ENCODE results near the gene UCK2.

GRCh38 chr1:165862448-165862847 is 35.0 kb downstream of the UCK2 start:
- TF ChIP-seq PPARA (CRISPR knock-in tag; IDR thresholded peaks at IDR 0.05; ENCODE audit: borderline replicate concordance) (no peak), CREB5 (CRISPR knock-in tag; IDR thresholded peaks at IDR 0.05; ENCODE audit: low read depth) (no peak), TSHZ2 (CRISPR knock-in tag; IDR thresholded peaks at IDR 0.05) (no peak), OSR1 (CRISPR knock-in tag; IDR thresholded peaks at IDR 0.05) (no peak), ZC3H10 (CRISPR knock-in tag; IDR thresholded peaks at IDR 0.05) (no peak), ZFP3 (CRISPR knock-in tag; IDR thresholded peaks at IDR 0.05) (no peak), RARB (CRISPR knock-in tag; IDR thresholded peaks at IDR 0.05) (no peak), ARNTL (CRISPR knock-in tag; IDR thresholded peaks at IDR 0.05; ENCODE audit: borderline replicate concordance, low read depth) (no peak)
- TF ChIP-seq, protein P1, sequence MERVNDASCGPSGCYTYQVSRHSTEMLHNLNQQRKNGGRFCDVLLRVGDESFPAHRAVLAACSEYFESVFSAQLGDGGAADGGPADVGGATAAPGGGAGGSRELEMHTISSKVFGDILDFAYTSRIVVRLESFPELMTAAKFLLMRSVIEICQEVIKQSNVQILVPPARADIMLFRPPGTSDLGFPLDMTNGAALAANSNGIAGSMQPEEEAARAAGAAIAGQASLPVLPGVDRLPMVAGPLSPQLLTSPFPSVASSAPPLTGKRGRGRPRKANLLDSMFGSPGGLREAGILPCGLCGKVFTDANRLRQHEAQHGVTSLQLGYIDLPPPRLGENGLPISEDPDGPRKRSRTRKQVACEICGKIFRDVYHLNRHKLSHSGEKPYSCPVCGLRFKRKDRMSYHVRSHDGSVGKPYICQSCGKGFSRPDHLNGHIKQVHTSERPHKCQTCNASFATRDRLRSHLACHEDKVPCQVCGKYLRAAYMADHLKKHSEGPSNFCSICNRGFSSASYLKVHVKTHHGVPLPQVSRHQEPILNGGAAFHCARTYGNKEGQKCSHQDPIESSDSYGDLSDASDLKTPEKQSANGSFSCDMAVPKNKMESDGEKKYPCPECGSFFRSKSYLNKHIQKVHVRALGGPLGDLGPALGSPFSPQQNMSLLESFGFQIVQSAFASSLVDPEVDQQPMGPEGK (CRISPR knock-in tag; IDR thresholded peaks at IDR 0.05; ENCODE audit: borderline replicate concordance): no peak
